Vagina (tissue), 2 donors: ENCODE data around the gene SLC19A1.

Experiments used
- POLR2A ChIP-seq, 2 donors: fragments of 450-650 bp; IDR thresholded peaks; one replicate each; pipeline ENCODE4 v1.6.1; 2017; ENCODE audit warnings: antibody characterized with exemption in 2 of 2, mild to moderate bottlenecking in 2 of 2, moderate library complexity in 2 of 2
- POLR2AphosphoS5 ChIP-seq, 2 donors: sonication (generic); formaldehyde crosslinking; IDR thresholded peaks; one replicate each; pipeline ENCODE4 v1.9.0; 2017; ENCODE audit warnings: antibody characterized with exemption in 2 of 2, mild to moderate bottlenecking in 2 of 2, low read depth in 1 of 2; ENCODE audit not compliant: insufficient read depth in 1 of 2
- TF ChIP-seq, protein P1 (sequence below), 3 experiments: fragments of 450-650 bp in 2 of 3; fragments of 200-600 bp in 1 of 3; sonication (generic) in 1 of 3; IDR thresholded peaks; one replicate each; pipeline ENCODE4 v1.5.1; 2017 to 2019; ENCODE audit warnings: antibody characterized with exemption in 3 of 3, mild to moderate bottlenecking in 2 of 3, moderate library complexity in 2 of 3

DNA sequence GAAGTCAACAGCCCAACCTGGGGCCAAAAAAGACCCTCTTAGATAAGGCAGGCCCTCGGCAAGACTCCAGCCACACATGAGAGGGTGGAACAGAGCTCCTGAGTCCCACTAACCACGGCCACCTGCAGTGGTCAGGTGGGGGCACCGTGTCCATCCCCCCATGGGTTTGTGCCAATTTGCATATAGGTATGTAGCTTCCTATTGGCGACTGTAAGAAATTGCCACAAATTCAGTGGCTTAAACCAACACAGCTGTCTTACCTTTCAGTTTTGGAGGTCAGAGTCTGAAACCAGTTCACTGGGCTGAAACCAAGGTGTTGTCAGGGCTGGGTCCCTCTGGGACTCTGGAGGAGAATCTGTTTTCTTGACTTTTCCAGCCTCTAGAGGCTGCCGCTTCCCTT is 77.9 kb downstream of the SLC19A1 start:
- no peak for TF ChIP-seq POLR2A (IDR thresholded peaks at IDR 0.05)
- TF ChIP-seq, protein P1, sequence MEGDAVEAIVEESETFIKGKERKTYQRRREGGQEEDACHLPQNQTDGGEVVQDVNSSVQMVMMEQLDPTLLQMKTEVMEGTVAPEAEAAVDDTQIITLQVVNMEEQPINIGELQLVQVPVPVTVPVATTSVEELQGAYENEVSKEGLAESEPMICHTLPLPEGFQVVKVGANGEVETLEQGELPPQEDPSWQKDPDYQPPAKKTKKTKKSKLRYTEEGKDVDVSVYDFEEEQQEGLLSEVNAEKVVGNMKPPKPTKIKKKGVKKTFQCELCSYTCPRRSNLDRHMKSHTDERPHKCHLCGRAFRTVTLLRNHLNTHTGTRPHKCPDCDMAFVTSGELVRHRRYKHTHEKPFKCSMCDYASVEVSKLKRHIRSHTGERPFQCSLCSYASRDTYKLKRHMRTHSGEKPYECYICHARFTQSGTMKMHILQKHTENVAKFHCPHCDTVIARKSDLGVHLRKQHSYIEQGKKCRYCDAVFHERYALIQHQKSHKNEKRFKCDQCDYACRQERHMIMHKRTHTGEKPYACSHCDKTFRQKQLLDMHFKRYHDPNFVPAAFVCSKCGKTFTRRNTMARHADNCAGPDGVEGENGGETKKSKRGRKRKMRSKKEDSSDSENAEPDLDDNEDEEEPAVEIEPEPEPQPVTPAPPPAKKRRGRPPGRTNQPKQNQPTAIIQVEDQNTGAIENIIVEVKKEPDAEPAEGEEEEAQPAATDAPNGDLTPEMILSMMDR (IDR thresholded peaks at IDR 0.05), result no peak
- no peak for TF ChIP-seq POLR2AphosphoS5 (IDR thresholded peaks at IDR 0.05; ENCODE audit: insufficient read depth in 1 of 2, low read depth in 1 of 2)
